Suprapubic skin (tissue), 3 donors: Measurements from ENCODE around the gene WDPCP.

ENCODE experiments used
- CTCF ChIP-seq, 2 donors: fragments of 200-600 bp in 1 of 2; fragments of 450-650 bp in 1 of 2; sonication (generic) in 1 of 2; IDR thresholded peaks; one replicate each; pipeline ENCODE4 v1.5.1; 2016 to 2019; ENCODE audit warnings: antibody characterized with exemption in 2 of 2, mild to moderate bottlenecking in 1 of 2, moderate library complexity in 1 of 2
- POLR2A ChIP-seq, 2 donors: fragments of 450-650 bp; IDR thresholded peaks; one replicate each; pipeline ENCODE4 v1.6.1; 2017; ENCODE audit warnings: antibody characterized with exemption in 2 of 2, mild to moderate bottlenecking in 2 of 2, moderate library complexity in 2 of 2

- TF ChIP-seq CTCF (IDR thresholded peaks at IDR 0.05) (no peak), POLR2A (IDR thresholded peaks at IDR 0.05) (no peak)
Measured at GRCh38 chr2:63553049-63553448, 35.2 kb downstream of the WDPCP start.
